T-helper 17 cell (primary cell): ENCODE data around the gene ELP1. TPM values are rescaled to one million over a fixed set of nuclear protein-coding genes. Genes with fewer than 3 reads are reported as not detected.

Experiments used
- ATAC-seq: fragments of 150-1000 bp; cut with Tn5 transposase; 2 replicates; pipeline ENCODE4 v1.10.0; 2021; ENCODE audit warnings: mild to moderate bottlenecking, moderate library complexity
- DNase-seq, 3 donors: peaks; one replicate each; pipeline versions ENCODE4 v3.0.0 to v3.0.0-alpha.2; 2020 to 2021
- H3K9me3 ChIP-seq: one replicate; pipeline ENCODE4 v1.7.0; 2013; ENCODE audit warnings: low read length, mild to moderate bottlenecking; ENCODE audit not compliant: control insufficient read depth, poor library complexity, severe bottlenecking
- H3K27ac Mint-ChIP-seq: one replicate; pipeline ENCODE4 v1.8.0; 2022; ENCODE audit warnings: mild to moderate bottlenecking, moderate library complexity, mixed read lengths
- H3K27me3 Mint-ChIP-seq: one replicate; pipeline ENCODE4 v1.8.0; 2022; ENCODE audit warnings: mixed read lengths
- H3K36me3 Mint-ChIP-seq: one replicate; pipeline ENCODE4 v1.8.0; 2022; ENCODE audit warnings: low read depth, mixed read lengths
- H3K4me1 Mint-ChIP-seq: one replicate; pipeline ENCODE4 v1.8.0; 2022; ENCODE audit warnings: mild to moderate bottlenecking, mixed read lengths
- H3K4me3 Mint-ChIP-seq: one replicate; pipeline ENCODE4 v1.8.0; 2022; ENCODE audit warnings: mild to moderate bottlenecking, moderate library complexity, mixed read lengths
- total RNA-seq, 4 donors: library from RNA in 2 of 4; stranded (reverse) in 2 of 4; gene quantifications; one replicate each; pipeline ENCODE4 v1.2.3 and lab custom pipeline; 2022 to 2026

Gene ELP1
- total RNA-seq, 2 donors from 2014 or later, result 22.0 to 23.2 TPM

GRCh38 chr9:108866001-108866420 lies 67.9 kb downstream of the ELP1 start:
- H3K4me3 Mint-ChIP-seq, result no peak overlapping the region
- H3K27ac Mint-ChIP-seq, result no peak overlapping the region
- peaks cover 4% of the 10 kb centered on the region for H3K36me3 Mint-ChIP-seq
- no peak for DNase-seq
- H3K27me3 Mint-ChIP-seq, result no peaks in the 10 kb centered on the region
- H3K4me1 Mint-ChIP-seq, result peaks cover 2% of the 10 kb centered on the region
- ATAC-seq, result no peak
- H3K9me3 ChIP-seq, result no peaks in the 10 kb centered on the region

GRCh38 chr9:108865037-108865436 lies 68.9 kb downstream of the ELP1 start:
- Mint-ChIP-seq H3K27ac (no peak overlapping the region), H3K4me3 (no peak overlapping the region), H3K4me1 (peaks cover 2% of the 10 kb centered on the region), H3K36me3 (peaks cover 4% of the 10 kb centered on the region), H3K27me3 (no peaks in the 10 kb centered on the region)
- DNase-seq (no peak), ATAC-seq (no peak)
- H3K9me3 ChIP-seq, result no peaks in the 10 kb centered on the region

- H3K27ac Mint-ChIP-seq, result no peak overlapping the region
- no peaks in the 10 kb centered on the region for H3K27me3 Mint-ChIP-seq
These were observed 69.5 kb downstream of the ELP1 start for GRCh38 chr9:108864446-108864845.

GRCh38 chr9:108863891-108864290 lies 70.0 kb downstream of the ELP1 start:
- H3K27me3 Mint-ChIP-seq, result no peaks in the 10 kb centered on the region
- H3K27ac Mint-ChIP-seq, result no peak overlapping the region
- ATAC-seq (no peak), DNase-seq (no peak)
- no peaks in the 10 kb centered on the region for H3K9me3 ChIP-seq
- no peak overlapping the region for H3K4me3 Mint-ChIP-seq
- H3K4me1 Mint-ChIP-seq, result peaks cover 2% of the 10 kb centered on the region
- H3K36me3 Mint-ChIP-seq, result peaks cover 4% of the 10 kb centered on the region

More at GRCh38 chr9:108864446-108864845, 69.5 kb downstream of the ELP1 start:
- DNase-seq, result no peak
- no peaks in the 10 kb centered on the region for H3K9me3 ChIP-seq
- no peak overlapping the region for H3K4me3 Mint-ChIP-seq
- H3K36me3 Mint-ChIP-seq, result peaks cover 4% of the 10 kb centered on the region
- ATAC-seq, result no peak
- H3K4me1 Mint-ChIP-seq, result peaks cover 2% of the 10 kb centered on the region

- no peak within 1 kb of the TSS for H3K27ac Mint-ChIP-seq
- no peaks in the 10 kb centered on the region for H3K9me3 ChIP-seq
- H3K4me1 Mint-ChIP-seq, result peaks cover 2% of the 10 kb centered on the region
- ATAC-seq, result no peak
- H3K27me3 Mint-ChIP-seq, result no peaks in the 10 kb centered on the region
- no peak for DNase-seq
- H3K4me3 Mint-ChIP-seq, result no peak within 1 kb of the TSS
- no peaks in the 10 kb centered on the region for H3K36me3 Mint-ChIP-seq
These were observed 71.9 kb downstream of the ELP1 start, which contains the start of gene ACTL7A for GRCh38 chr9:108861997-108862396. ACTL7A (plus strand) TSS chr9:108862266; CDS start chr9:108862323, 57 bp downstream.

- H3K4me1 Mint-ChIP-seq, result peaks cover 2% of the 10 kb centered on the region
- no peaks in the 10 kb centered on the region for H3K36me3 Mint-ChIP-seq
These were observed 72.5 kb downstream of the ELP1 start for GRCh38 chr9:108861464-108861863.

GRCh38 chr9:108860764-108861163 lies 73.2 kb downstream of the ELP1 start:
- H3K4me3 Mint-ChIP-seq, result no peak overlapping the region
- peaks cover 2% of the 10 kb centered on the region for H3K4me1 Mint-ChIP-seq
- DNase-seq, result no peak
- H3K27me3 Mint-ChIP-seq, result no peaks in the 10 kb centered on the region
- no peak overlapping the region for H3K27ac Mint-ChIP-seq
- no peak for ATAC-seq
- H3K9me3 ChIP-seq, result no peaks in the 10 kb centered on the region
- no peaks in the 10 kb centered on the region for H3K36me3 Mint-ChIP-seq

More at GRCh38 chr9:108861464-108861863, 72.5 kb downstream of the ELP1 start:
- Mint-ChIP-seq H3K27ac (no peak overlapping the region), H3K4me3 (no peak overlapping the region), H3K27me3 (no peaks in the 10 kb centered on the region)
- DNase-seq (no peak), ATAC-seq (no peak)
- no peaks in the 10 kb centered on the region for H3K9me3 ChIP-seq

GRCh38 chr9:108860354-108860753 lies 73.6 kb downstream of the ELP1 start:
- no peak overlapping the region for H3K27ac Mint-ChIP-seq
- no peaks in the 10 kb centered on the region for H3K9me3 ChIP-seq
- H3K27me3 Mint-ChIP-seq, result no peaks in the 10 kb centered on the region
- ATAC-seq, result no peak
- no peaks in the 10 kb centered on the region for H3K4me1 Mint-ChIP-seq
- H3K4me3 Mint-ChIP-seq, result no peak overlapping the region
- H3K36me3 Mint-ChIP-seq, result no peaks in the 10 kb centered on the region
- no peak for DNase-seq

GRCh38 chr9:108859459-108860114 lies 74.3 kb downstream of the ELP1 start:
- ATAC-seq (no peak), DNase-seq (no peak)
- H3K36me3 Mint-ChIP-seq, result no peaks in the 10 kb centered on the region
- H3K27ac Mint-ChIP-seq, result no peak overlapping the region
- no peaks in the 10 kb centered on the region for H3K9me3 ChIP-seq
- no peak overlapping the region for H3K4me3 Mint-ChIP-seq
- no peaks in the 10 kb centered on the region for H3K27me3 Mint-ChIP-seq
- no peaks in the 10 kb centered on the region for H3K4me1 Mint-ChIP-seq

GRCh38 chr9:108857572-108857971 lies 76.4 kb downstream of the ELP1 start:
- no peaks in the 10 kb centered on the region for H3K9me3 ChIP-seq
- DNase-seq, result no peak
- H3K36me3 Mint-ChIP-seq, result no peaks in the 10 kb centered on the region
- no peak for ATAC-seq
- no peak overlapping the region for H3K27ac Mint-ChIP-seq
- H3K4me1 Mint-ChIP-seq, result no peaks in the 10 kb centered on the region
- no peak overlapping the region for H3K4me3 Mint-ChIP-seq
- peaks cover 11% of the 10 kb centered on the region for H3K27me3 Mint-ChIP-seq

- peaks cover 24% of the 10 kb centered on the region for H3K27me3 Mint-ChIP-seq
- no peaks in the 10 kb centered on the region for H3K4me1 Mint-ChIP-seq
- H3K4me3 Mint-ChIP-seq, result no peak within 1 kb of the TSS
- DNase-seq, result no peak
- no peak within 1 kb of the TSS for H3K27ac Mint-ChIP-seq
- H3K36me3 Mint-ChIP-seq, result no peaks in the 10 kb centered on the region
- ATAC-seq, result no peak
- no peaks in the 10 kb centered on the region for H3K9me3 ChIP-seq
These were observed 78.0 kb downstream of the ELP1 start, which contains the start of gene ACTL7B for GRCh38 chr9:108855888-108856287. ACTL7B (minus strand) TSS chr9:108855986; CDS start chr9:108855930, 56 bp downstream.

- Mint-ChIP-seq H3K27me3 (peaks cover 24% of the 10 kb centered on the region), H3K4me3 (no peak overlapping the region), H3K27ac (no peak overlapping the region), H3K36me3 (no peaks in the 10 kb centered on the region), H3K4me1 (no peaks in the 10 kb centered on the region)
- ATAC-seq, result no peak
- DNase-seq, result no peak
- no peaks in the 10 kb centered on the region for H3K9me3 ChIP-seq
These were observed 78.4 kb downstream of the ELP1 start for GRCh38 chr9:108855529-108855886.

- ATAC-seq (no peak), DNase-seq (no peak)
- Mint-ChIP-seq H3K4me1 (no peaks in the 10 kb centered on the region), H3K36me3 (no peaks in the 10 kb centered on the region), H3K27me3 (peaks cover 24% of the 10 kb centered on the region), H3K27ac (no peak overlapping the region), H3K4me3 (no peak overlapping the region)
- H3K9me3 ChIP-seq, result no peaks in the 10 kb centered on the region
These were observed 79.0 kb downstream of the ELP1 start for GRCh38 chr9:108854641-108855528.
